CD14-positive monocyte (primary cell): ENCODE data around the gene PTK7. TPM values are rescaled to one million over a fixed set of nuclear protein-coding genes. Genes with fewer than 3 reads are reported as not detected.

Source experiments
- DNase-seq, 3 donors: peaks; one replicate each; pipeline ENCODE4 v3.0.0-alpha.2; 2011 to 2022
- H2AFZ ChIP-seq: 2 replicates; pipeline ENCODE4 v1.6.0; 2012; ENCODE audit warnings: mild to moderate bottlenecking, low read depth, low read length, inconsistent platforms; ENCODE audit not compliant: insufficient read depth, poor library complexity, severe bottlenecking
- H3K27ac ChIP-seq, 2 donors: 1 replicate in 1 of 2; 2 replicates in 1 of 2; pipeline ENCODE4 v1.5.1; 2012 to 2013; ENCODE audit warnings: low read length in 2 of 2, control low read depth in 1 of 2, inconsistent platforms in 1 of 2, low read depth in 1 of 2, mild to moderate bottlenecking in 1 of 2
- H3K27me3 ChIP-seq, 2 donors: one replicate each; pipeline versions ENCODE4 v1.6.0 to v1.6.1; 2011 to 2013; ENCODE audit warnings: low read length in 2 of 2; ENCODE audit not compliant: control insufficient read depth in 2 of 2, insufficient read depth in 2 of 2
- H3K36me3 ChIP-seq, 2 donors: replicated peaks in 1 of 2; 1 replicate in 1 of 2; 2 replicates in 1 of 2; pipeline versions ENCODE4 v1.5.1 to v1.6.1; 2012 to 2013; ENCODE audit warnings: low read length in 2 of 2, control low read depth in 1 of 2, inconsistent platforms in 1 of 2, mild to moderate bottlenecking in 1 of 2; ENCODE audit not compliant: insufficient read depth in 2 of 2, control insufficient read depth in 1 of 2
- H3K4me1 ChIP-seq, 2 donors: 1 replicate in 1 of 2; 2 replicates in 1 of 2; pipeline versions ENCODE4 v1.5.1 to v1.6.1; 2012 to 2013; ENCODE audit warnings: low read length in 2 of 2, control low read depth in 1 of 2, inconsistent platforms in 1 of 2, mild to moderate bottlenecking in 1 of 2, moderate library complexity in 1 of 2; ENCODE audit not compliant: insufficient read depth in 2 of 2, control insufficient read depth in 1 of 2
- H3K4me2 ChIP-seq: replicated peaks from 2 replicates; pipeline ENCODE3; 2012; ENCODE audit warnings: low read length, moderate library complexity, mild to moderate bottlenecking; ENCODE audit not compliant: poor library complexity, severe bottlenecking; ENCODE audit errors: extremely low read depth
- H3K4me3 ChIP-seq, 3 experiments: fragments of 200-600 bp in 1 of 3; sonication (generic) in 1 of 3; replicated peaks in 1 of 3; 1 replicate in 2 of 3; 2 replicates in 1 of 3; pipeline ENCODE4 v1.5.1; 2011 to 2013; ENCODE audit warnings: low read length in 3 of 3, mild to moderate bottlenecking in 3 of 3, control low read depth in 2 of 3, low read depth in 2 of 3, inconsistent platforms in 1 of 3, moderate library complexity in 1 of 3
- H3K79me2 ChIP-seq: 2 replicates; pipeline ENCODE4 v1.6.0; 2012; ENCODE audit warnings: mild to moderate bottlenecking, control low read depth, inconsistent platforms, low read length, moderate library complexity; ENCODE audit not compliant: insufficient read depth
- H3K9ac ChIP-seq: 2 replicates; pipeline ENCODE4 v1.6.0; 2017; ENCODE audit warnings: low read length, mild to moderate bottlenecking; ENCODE audit not compliant: insufficient read depth, poor library complexity, severe bottlenecking
- H3K9me3 ChIP-seq, 2 donors: replicated peaks in 1 of 2; 1 replicate in 1 of 2; 2 replicates in 1 of 2; pipeline versions ENCODE4 v1.5.1 to v1.6.1; 2012 to 2013; ENCODE audit warnings: low read length in 2 of 2, control low read depth in 1 of 2; ENCODE audit not compliant: control insufficient read depth in 1 of 2, insufficient read depth in 1 of 2
- H4K20me1 ChIP-seq: 2 replicates; pipeline ENCODE4 v1.6.0; 2012; ENCODE audit warnings: mild to moderate bottlenecking, low read length, control low read depth, moderate library complexity; ENCODE audit not compliant: insufficient read depth
- H3K27ac Mint-ChIP-seq, 7 donors: one replicate each; pipeline ENCODE4 v1.8.0; 2020; ENCODE audit warnings: mild to moderate bottlenecking in 7 of 7, mixed read lengths in 7 of 7, moderate library complexity in 6 of 7, inconsistent platforms in 2 of 7
- H3K27me3 Mint-ChIP-seq, 3 donors: one replicate each; pipeline ENCODE4 v1.8.0; 2021 to 2022; ENCODE audit warnings: low read depth in 3 of 3, mild to moderate bottlenecking in 3 of 3, mixed read lengths in 3 of 3, moderate library complexity in 3 of 3, inconsistent platforms in 1 of 3
- H3K36me3 Mint-ChIP-seq, 2 donors: one replicate each; pipeline ENCODE4 v1.8.0; 2020; ENCODE audit warnings: mixed read lengths in 2 of 2, inconsistent platforms in 1 of 2, mild to moderate bottlenecking in 1 of 2
- H3K4me1 Mint-ChIP-seq: one replicate; pipeline ENCODE4 v1.8.0; 2020; ENCODE audit warnings: mild to moderate bottlenecking, mixed read lengths
- H3K4me3 Mint-ChIP-seq, 2 donors: one replicate each; pipeline ENCODE4 v1.8.0; 2020; ENCODE audit warnings: mild to moderate bottlenecking in 2 of 2, mixed read lengths in 2 of 2, moderate library complexity in 1 of 2
- H3K9me3 Mint-ChIP-seq, 7 donors: one replicate each; pipeline ENCODE4 v1.8.0; 2020 to 2022; ENCODE audit warnings: mixed read lengths in 7 of 7, mild to moderate bottlenecking in 6 of 7, moderate library complexity in 6 of 7, inconsistent platforms in 2 of 7
- WGBS: methylation state at CpG from one replicate; pipeline ENCODE4 v1.1.5; 2013; ENCODE audit warnings: missing lambda C conversion rate; ENCODE audit not compliant: insufficient coverage; 5-methylcytosine and 5-hydroxymethylcytosine counted together
- intact Hi-C, 2 donors: fragments of 100-400 bp; cut with micrococcal nuclease; formaldehyde crosslinking; loops; one replicate each; pipeline versions ENCODE4 v1.15.0 to v1.15.1; 2023
- polyA plus RNA-seq, 3 donors: library from polyadenylated mRNA; depleted of rRNA in 1 of 3; unstranded in 2 of 3; stranded (reverse) in 1 of 3; fragments of 300-500 nt in 2 of 3; fragments of >200 nt in 1 of 3; fragmentation: Illumina TruSeq in 2 of 3; gene quantifications; 1 replicate in 2 of 3; 2 replicates in 1 of 3; pipeline ENCODE4 v1.2.3, GENCODE V29; 2012 to 2021
- TF ChIP-seq, protein P1 (sequence below): fragments of 200-600 bp; IDR thresholded peaks from one replicate; pipeline ENCODE4 v1.8.0; 2022; ENCODE audit warnings: antibody characterized with exemption, mild to moderate bottlenecking

PTK7 gene
- polyA plus RNA-seq, 3 donors = 0.19 TPM; not detected in 2

GRCh38 chr6:43184268-43184985 lies 108.3 kb downstream of the PTK7 start:
- H3K27ac Mint-ChIP-seq = peak overlapping the region in 3 of 7 donors; percentile 32 to 59 (median 46)

DNA sequence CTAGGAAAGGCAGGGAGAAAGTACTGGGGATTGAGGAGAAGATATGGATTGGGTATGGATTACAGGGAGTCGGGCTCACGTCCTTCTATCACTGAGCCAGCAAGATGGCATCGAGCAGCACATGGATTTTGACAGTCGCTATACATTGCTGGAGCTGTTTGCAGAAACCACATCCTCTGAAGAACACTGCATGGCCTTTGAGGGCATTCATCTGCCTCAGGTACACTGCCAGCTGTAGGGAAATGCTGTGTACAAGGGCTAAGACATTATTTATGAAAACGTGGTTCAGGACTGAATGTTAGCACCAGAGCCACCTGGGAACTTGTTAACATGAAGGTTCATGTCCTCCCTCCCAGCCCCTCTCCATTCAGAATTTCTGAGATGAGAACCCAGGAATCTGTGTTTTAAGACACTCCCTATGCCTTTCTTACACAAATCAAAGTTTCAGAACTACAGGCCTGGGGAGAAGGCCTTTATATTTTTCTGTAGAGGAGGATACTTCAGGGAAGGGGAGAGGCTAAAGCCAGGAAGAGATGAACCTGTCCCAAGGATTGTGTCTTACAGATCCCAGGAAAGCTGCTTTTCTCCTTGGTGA lies 109.4 kb downstream of the PTK7 start:
- peak overlapping the region in 1 of 7 donors; percentile 21 for H3K27ac Mint-ChIP-seq
- H3K9me3 ChIP-seq = no peaks in the 10 kb centered on the region
- H3K4me3 Mint-ChIP-seq = no peak overlapping the region
- intact Hi-C loops = no loop called here
- 97% methylated on average over 5 of the region's 5 CpGs for WGBS
- H4K20me1 ChIP-seq = no peaks in the 10 kb centered on the region
- H3K4me3 ChIP-seq = no peak overlapping the region
- H3K27ac ChIP-seq = no peak overlapping the region
- H3K27me3 Mint-ChIP-seq = peaks cover 0 to 2% (median 0%) of the 10 kb centered on the region in 3 donors
- H2AFZ ChIP-seq = no peak overlapping the region
- no peak overlapping the region for H3K9ac ChIP-seq
- TF ChIP-seq, protein P1, sequence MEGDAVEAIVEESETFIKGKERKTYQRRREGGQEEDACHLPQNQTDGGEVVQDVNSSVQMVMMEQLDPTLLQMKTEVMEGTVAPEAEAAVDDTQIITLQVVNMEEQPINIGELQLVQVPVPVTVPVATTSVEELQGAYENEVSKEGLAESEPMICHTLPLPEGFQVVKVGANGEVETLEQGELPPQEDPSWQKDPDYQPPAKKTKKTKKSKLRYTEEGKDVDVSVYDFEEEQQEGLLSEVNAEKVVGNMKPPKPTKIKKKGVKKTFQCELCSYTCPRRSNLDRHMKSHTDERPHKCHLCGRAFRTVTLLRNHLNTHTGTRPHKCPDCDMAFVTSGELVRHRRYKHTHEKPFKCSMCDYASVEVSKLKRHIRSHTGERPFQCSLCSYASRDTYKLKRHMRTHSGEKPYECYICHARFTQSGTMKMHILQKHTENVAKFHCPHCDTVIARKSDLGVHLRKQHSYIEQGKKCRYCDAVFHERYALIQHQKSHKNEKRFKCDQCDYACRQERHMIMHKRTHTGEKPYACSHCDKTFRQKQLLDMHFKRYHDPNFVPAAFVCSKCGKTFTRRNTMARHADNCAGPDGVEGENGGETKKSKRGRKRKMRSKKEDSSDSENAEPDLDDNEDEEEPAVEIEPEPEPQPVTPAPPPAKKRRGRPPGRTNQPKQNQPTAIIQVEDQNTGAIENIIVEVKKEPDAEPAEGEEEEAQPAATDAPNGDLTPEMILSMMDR = no peak
- DNase-seq = no peak
- peaks cover 45 to 53% of the 10 kb centered on the region in 2 donors for H3K36me3 Mint-ChIP-seq
- H3K9me3 Mint-ChIP-seq = no peaks in the 10 kb centered on the region
- peaks cover 5% of the 10 kb centered on the region for H3K79me2 ChIP-seq
- H3K4me2 ChIP-seq = no peak overlapping the region
- peaks cover 50 to 59% of the 10 kb centered on the region in 2 donors for H3K36me3 ChIP-seq
- H3K4me1 ChIP-seq = peaks cover 16 to 24% of the 10 kb centered on the region in 2 donors
- H3K4me1 Mint-ChIP-seq = peaks cover 32% of the 10 kb centered on the region
- H3K27me3 ChIP-seq = no peaks in the 10 kb centered on the region

More at GRCh38 chr6:43184268-43184985, 108.3 kb downstream of the PTK7 start:
- Mint-ChIP-seq H3K9me3 (no peaks in the 10 kb centered on the region), H3K4me3 (no peak overlapping the region), H3K4me1 (peaks cover 32% of the 10 kb centered on the region), H3K36me3 (peaks cover 45 to 58% of the 10 kb centered on the region in 2 donors), H3K27me3 (peaks cover 0 to 2% (median 0%) of the 10 kb centered on the region in 3 donors)
- Histone ChIP-seq H3K9me3 (no peaks in the 10 kb centered on the region), H3K27me3 (no peaks in the 10 kb centered on the region), H3K4me1 (peaks cover 16 to 24% of the 10 kb centered on the region in 2 donors), H3K36me3 (peaks cover 45 to 60% of the 10 kb centered on the region in 2 donors), H3K79me2 (peaks cover 5% of the 10 kb centered on the region), H3K4me2 (no peak overlapping the region), H3K27ac (no peak overlapping the region), H2AFZ (no peak overlapping the region), H3K9ac (no peak overlapping the region), H4K20me1 (no peaks in the 10 kb centered on the region), H3K4me3 (no peak overlapping the region)
- TF ChIP-seq, protein P1 = no peak
- no peak for DNase-seq
- intact Hi-C loops = no loop called here
- WGBS = 98% methylated on average over 21 of the region's 21 CpGs
